Prostate gland (tissue), 2 donors: ENCODE results near the gene USP10.

ENCODE experiments used
- POLR2AphosphoS5 ChIP-seq: sonication (generic); formaldehyde crosslinking; IDR thresholded peaks from one replicate; pipeline ENCODE4 v1.6.1; 2017; ENCODE audit warnings: antibody characterized with exemption
- TF ChIP-seq, protein P1 (sequence below), 4 experiments: fragments of 200-600 bp in 2 of 4; fragments of 450-650 bp in 2 of 4; sonication (generic) in 2 of 4; IDR thresholded peaks; 1 replicate in 3 of 4; 2 replicates in 1 of 4; pipeline ENCODE4 v1.5.1; 2016 to 2019; ENCODE audit warnings: antibody characterized with exemption in 4 of 4, mild to moderate bottlenecking in 2 of 4, moderate library complexity in 2 of 4

DNA sequence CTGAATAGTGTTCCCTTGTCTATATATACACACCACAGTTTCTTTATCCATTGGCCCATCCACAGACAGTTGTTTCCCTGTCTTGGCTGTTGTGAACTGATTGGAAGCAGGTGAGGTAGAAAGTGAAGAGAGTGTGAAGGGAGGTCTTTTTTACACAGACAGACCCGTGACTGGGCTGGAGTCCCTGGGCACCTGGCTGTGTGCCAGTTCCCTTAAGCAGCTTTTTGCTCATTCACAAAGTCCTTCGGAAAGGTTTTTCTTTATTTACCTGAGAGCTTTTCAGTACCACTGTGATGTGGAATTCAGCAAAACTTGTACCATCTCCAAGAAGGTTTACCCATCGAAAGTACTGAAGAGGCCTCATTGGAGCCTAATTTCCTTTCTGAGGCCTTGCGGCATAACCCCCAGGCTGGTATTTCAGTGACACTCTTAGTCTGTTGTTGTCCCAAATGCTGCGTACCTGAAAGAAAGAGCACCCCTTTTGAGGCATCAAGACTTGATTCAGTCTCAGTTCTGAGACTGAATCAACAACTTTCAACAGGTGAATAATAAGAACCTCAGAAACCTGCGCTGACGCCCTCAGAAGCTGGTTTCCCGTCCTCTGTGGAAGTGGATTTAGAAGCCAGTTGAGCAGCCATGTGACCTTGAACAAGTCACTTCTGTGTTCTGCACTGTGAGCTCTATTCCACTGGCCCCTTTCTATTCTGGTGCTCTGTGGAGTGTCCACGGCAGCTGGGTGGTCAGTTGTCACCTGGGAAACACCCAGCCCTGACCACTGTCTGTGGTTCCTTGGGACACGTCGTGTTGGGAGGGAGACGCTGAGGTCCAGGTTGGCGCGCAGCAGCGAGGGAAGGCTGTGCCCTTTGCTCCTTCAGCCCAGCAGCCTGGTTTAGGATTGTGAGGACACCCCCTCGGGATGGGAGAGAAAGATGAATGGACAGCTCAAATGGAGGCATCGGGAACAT is 66.1 kb downstream of the USP10 start:
- TF ChIP-seq, protein P1, sequence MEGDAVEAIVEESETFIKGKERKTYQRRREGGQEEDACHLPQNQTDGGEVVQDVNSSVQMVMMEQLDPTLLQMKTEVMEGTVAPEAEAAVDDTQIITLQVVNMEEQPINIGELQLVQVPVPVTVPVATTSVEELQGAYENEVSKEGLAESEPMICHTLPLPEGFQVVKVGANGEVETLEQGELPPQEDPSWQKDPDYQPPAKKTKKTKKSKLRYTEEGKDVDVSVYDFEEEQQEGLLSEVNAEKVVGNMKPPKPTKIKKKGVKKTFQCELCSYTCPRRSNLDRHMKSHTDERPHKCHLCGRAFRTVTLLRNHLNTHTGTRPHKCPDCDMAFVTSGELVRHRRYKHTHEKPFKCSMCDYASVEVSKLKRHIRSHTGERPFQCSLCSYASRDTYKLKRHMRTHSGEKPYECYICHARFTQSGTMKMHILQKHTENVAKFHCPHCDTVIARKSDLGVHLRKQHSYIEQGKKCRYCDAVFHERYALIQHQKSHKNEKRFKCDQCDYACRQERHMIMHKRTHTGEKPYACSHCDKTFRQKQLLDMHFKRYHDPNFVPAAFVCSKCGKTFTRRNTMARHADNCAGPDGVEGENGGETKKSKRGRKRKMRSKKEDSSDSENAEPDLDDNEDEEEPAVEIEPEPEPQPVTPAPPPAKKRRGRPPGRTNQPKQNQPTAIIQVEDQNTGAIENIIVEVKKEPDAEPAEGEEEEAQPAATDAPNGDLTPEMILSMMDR (IDR thresholded peaks at IDR 0.05): no peak
- no peak for TF ChIP-seq POLR2AphosphoS5
